DOHH2 (cell line): ENCODE data around the gene MAP1LC3A.

Experiments
- H3F3A ChIP-seq: fragments of 200-600 bp; sonication (generic), shearing (Covaris generic); 2 replicates; pipeline ENCODE4 v1.6.0; 2016; ENCODE audit warnings: antibody characterized with exemption, mild to moderate bottlenecking; ENCODE audit not compliant: control insufficient read depth, insufficient read depth
- H3K27ac ChIP-seq: fragments of 200-600 bp; sonication (generic); 2 replicates; pipeline ENCODE4 v1.5.1; 2014; ENCODE audit warnings: low read depth, mild to moderate bottlenecking, low read length, moderate library complexity
- H3K27me3 ChIP-seq: fragments of 200-600 bp; sonication (generic); 2 replicates; pipeline ENCODE4 v1.6.1; 2014; ENCODE audit warnings: mild to moderate bottlenecking, low read length, mixed read lengths; ENCODE audit not compliant: control insufficient read depth
- H3K36me3 ChIP-seq: fragments of 200-600 bp; sonication (generic); 2 replicates; pipeline ENCODE4 v1.6.1; 2014; ENCODE audit warnings: mild to moderate bottlenecking, low read length, moderate library complexity, mixed read lengths; ENCODE audit not compliant: control insufficient read depth
- H3K4me1 ChIP-seq: fragments of 200-600 bp; sonication (generic); 2 replicates; pipeline ENCODE4 v1.6.1; 2014; ENCODE audit warnings: mild to moderate bottlenecking, low read length, mixed read lengths; ENCODE audit not compliant: control insufficient read depth
- H3K4me2 ChIP-seq: fragments of 200-600 bp; sonication (generic); 2 replicates; pipeline ENCODE4 v1.6.0; 2014; ENCODE audit warnings: mild to moderate bottlenecking, low read length, moderate library complexity
- H3K4me3 ChIP-seq: fragments of 200-600 bp; sonication (generic); 2 replicates; pipeline ENCODE4 v1.5.1; 2014; ENCODE audit warnings: mild to moderate bottlenecking, low read length, mixed read lengths
- H3K79me2 ChIP-seq: fragments of 200-600 bp; sonication (generic); 2 replicates; pipeline ENCODE4 v1.6.1; 2014; ENCODE audit warnings: mild to moderate bottlenecking, low read length, mixed read lengths; ENCODE audit not compliant: control insufficient read depth
- H3K9me2 ChIP-seq: fragments of 200-600 bp; sonication (generic); replicated peaks from 2 replicates; pipeline ENCODE4 v1.6.1; 2014; ENCODE audit warnings: mild to moderate bottlenecking, low read length, mixed read lengths; ENCODE audit not compliant: control insufficient read depth
- H3K9me3 ChIP-seq: fragments of 200-600 bp; sonication (generic); 2 replicates; pipeline ENCODE4 v1.6.1; 2014; ENCODE audit warnings: antibody characterized with exemption, low read length, mixed read lengths; ENCODE audit not compliant: control insufficient read depth, insufficient read depth
- H4K20me1 ChIP-seq: fragments of 200-600 bp; sonication (generic); 2 replicates; pipeline ENCODE4 v1.6.0; 2014; ENCODE audit warnings: low read depth, mild to moderate bottlenecking, antibody characterized with exemption, low read length, moderate library complexity; ENCODE audit not compliant: control insufficient read depth, insufficient read depth
- CTCF ChIP-seq: fragments of 200-600 bp; sonication (generic); IDR thresholded peaks from one replicate; pipeline ENCODE4 v1.5.1; 2014; ENCODE audit warnings: antibody characterized with exemption, mild to moderate bottlenecking, low read depth, low read length; ENCODE audit not compliant: poor library complexity, severe bottlenecking
- EZH2phosphoT487 ChIP-seq: fragments of 200-600 bp; sonication (generic); IDR thresholded peaks from 2 replicates; pipeline ENCODE4 v1.6.1; 2017; ENCODE audit warnings: borderline replicate concordance, mild to moderate bottlenecking, antibody characterized with exemption, low read length, moderate library complexity, mixed read lengths

Gene MAP1LC3A

GRCh38 chr20:34607066-34607465 lies 48.5 kb downstream of the MAP1LC3A start:
- Histone ChIP-seq H3K4me3 (no peak overlapping the region), H3K27ac (no peak overlapping the region), H4K20me1 (no peaks in the 10 kb centered on the region), H3F3A (no peaks in the 10 kb centered on the region), H3K79me2 (no peaks in the 10 kb centered on the region), H3K4me2 (no peak overlapping the region), H3K4me1 (peaks cover 22% of the 10 kb centered on the region), H3K9me2 (no peaks in the 10 kb centered on the region), H3K9me3 (peaks cover 2% of the 10 kb centered on the region; the same call in 1 of the 2 replicates), H3K27me3 (no peaks in the 10 kb centered on the region), H3K36me3 (no peaks in the 10 kb centered on the region)
- TF ChIP-seq CTCF (no peak), EZH2phosphoT487 (no peak)
